Measurements from ENCODE around the gene ITPKB.
"Not testable (repeated sequence)": the region's sequence is repeated elsewhere in the genome, so short reads cannot be mapped to it uniquely, and the experiment has no call there.

Gene ITPKB

DNA sequence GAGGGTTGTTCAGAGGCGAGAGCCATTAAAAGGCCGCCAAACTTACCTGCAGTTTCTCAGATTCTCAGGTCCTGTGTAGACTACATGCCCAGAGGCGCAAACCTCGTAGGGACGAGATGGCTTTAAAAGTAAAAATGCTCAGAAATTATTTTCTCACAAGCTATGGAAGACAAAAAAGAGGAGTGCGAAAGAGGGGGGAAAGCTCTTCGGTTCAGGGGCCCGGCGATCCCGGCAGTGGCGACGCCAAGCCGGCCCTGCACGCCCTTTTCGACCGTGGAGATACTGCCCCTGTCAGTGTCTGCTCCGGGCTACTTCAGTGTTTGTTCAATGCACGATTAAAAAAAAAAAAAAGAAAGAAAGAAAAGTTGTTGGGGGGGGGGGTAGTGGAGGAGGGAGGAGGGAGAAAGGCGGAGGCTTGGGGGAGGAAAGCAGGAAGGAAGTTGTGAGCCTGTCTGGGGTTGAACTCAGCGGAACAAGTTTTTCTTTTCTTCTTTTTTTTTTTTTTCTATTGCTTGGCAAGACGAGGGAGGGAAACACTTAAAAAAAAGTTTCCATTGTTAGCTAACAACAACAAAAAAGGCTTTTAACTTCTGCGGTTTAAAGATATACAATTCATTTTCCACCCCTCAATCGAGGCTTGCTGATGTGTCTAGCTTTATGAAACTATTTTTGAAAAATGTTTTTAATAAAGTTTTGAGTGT, at the start of gene ITPKB:
ITPKB (minus strand) TSS at position 288 of the 701 bp plus-strand sequence. CDS start 1,824 bp downstream, outside the sequence.
- Mint-ChIP-seq H3K27ac (peak within 1 kb of the TSS; percentile 97), H3K9me3 (no peaks in the 10 kb centered on the region), H3K27me3 (no peaks in the 10 kb centered on the region), H3K4me1 (peaks cover 54% of the 10 kb centered on the region), H3K36me3 (peaks cover 3% of the 10 kb centered on the region), H3K4me3 (peak within 1 kb of the TSS; percentile 87)

DNA sequence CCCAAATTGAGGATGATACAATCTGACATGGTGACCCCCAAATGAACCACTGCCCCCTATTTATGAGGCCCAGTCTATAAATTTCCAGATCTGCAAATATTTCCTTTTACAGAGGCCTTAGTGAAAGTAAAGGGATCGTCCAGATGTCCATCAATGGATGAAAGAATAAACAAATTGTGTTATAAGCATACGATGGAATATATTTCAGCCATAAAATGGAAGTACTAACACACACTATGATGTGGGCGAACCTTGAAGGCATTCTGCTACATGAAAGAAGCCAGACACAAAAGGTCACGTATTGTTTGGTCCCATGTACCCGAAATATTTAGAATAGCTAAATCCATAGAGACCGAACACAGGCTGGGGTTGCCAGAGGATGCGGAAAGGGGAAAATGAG, 48.6 kb upstream of the ITPKB start:
- Mint-ChIP-seq H3K27me3 (no peaks in the 10 kb centered on the region), H3K4me1 (no peaks in the 10 kb centered on the region), H3K36me3 (no peaks in the 10 kb centered on the region), H3K4me3 (no peak overlapping the region), H3K9me3 (no peaks in the 10 kb centered on the region), H3K27ac (no peak overlapping the region)

DNA sequence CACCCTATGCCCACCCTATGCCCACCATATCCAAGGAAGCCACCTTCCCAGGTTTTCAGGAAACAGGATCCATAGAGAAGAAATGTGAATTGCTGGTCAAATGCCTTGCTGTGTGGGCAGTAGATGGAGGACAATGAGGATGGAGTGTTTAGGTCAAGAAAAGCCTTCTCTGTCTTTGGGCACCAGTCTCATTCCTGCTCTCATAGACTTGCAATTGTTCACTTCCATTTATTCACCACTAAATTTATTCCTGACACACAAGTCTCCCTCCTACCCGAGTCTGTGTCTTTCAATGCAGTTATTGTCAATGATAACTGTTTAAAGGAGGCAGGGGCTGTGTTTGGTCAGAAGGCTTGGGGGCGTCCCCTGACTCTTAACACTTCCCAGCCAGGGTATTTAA, 48.0 kb upstream of the ITPKB start:
- Mint-ChIP-seq H3K27ac (no peak overlapping the region), H3K9me3 (no peaks in the 10 kb centered on the region), H3K4me1 (no peaks in the 10 kb centered on the region), H3K36me3 (no peaks in the 10 kb centered on the region), H3K4me3 (no peak overlapping the region), H3K27me3 (no peaks in the 10 kb centered on the region)

DNA sequence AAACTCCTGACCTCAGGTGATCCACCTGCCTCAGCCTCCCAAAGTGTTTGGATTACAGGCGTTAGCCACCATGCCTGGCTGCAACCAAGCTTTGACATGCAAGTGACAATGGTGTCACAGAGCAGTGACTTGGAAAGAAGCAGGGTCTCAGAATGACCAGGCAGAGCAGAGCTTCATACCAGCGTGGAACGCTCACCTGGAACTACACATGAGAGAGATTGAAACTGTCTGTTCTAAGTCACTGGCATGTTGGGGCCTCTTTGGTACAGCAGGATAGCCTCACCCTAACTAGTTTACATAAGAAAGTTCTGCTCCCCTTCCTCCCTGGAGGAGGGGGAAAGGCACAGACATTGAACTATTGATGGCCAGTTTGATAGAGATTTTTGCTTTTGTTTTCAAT, 47.5 kb upstream of the ITPKB start:
- H3K4me3 Mint-ChIP-seq = no peak overlapping the region
- H3K27ac Mint-ChIP-seq = no peak overlapping the region
- no peaks in the 10 kb centered on the region for H3K4me1 Mint-ChIP-seq

DNA sequence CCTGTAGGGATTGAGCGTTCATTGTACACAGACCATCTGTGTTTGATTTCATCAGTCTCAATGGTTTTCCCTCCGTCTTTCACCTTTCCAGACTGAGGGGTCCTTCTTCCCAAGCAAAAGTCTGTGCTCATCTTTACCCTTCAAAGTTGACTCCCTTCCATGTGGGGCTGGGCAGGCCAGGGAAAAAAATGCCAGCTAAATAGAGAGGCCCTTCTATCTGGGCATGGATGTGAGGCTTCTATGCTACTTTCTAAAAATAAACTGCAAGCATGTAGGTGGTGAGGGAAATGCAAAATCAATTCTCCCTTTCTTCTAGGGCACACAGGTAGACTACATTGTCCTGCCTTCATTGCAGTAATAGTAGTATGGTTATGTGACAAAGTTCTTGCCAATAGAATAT, 46.7 kb upstream of the ITPKB start:
- H3K36me3 Mint-ChIP-seq = no peaks in the 10 kb centered on the region
- no peaks in the 10 kb centered on the region for H3K27me3 Mint-ChIP-seq
- no peak overlapping the region for H3K4me3 Mint-ChIP-seq
- no peaks in the 10 kb centered on the region for H3K9me3 Mint-ChIP-seq
- no peaks in the 10 kb centered on the region for H3K4me1 Mint-ChIP-seq
- no peak overlapping the region for H3K27ac Mint-ChIP-seq

More for the DNA sequence above, 47.5 kb upstream of the ITPKB start:
- Mint-ChIP-seq H3K9me3 (no peaks in the 10 kb centered on the region), H3K36me3 (no peaks in the 10 kb centered on the region), H3K27me3 (no peaks in the 10 kb centered on the region)

DNA sequence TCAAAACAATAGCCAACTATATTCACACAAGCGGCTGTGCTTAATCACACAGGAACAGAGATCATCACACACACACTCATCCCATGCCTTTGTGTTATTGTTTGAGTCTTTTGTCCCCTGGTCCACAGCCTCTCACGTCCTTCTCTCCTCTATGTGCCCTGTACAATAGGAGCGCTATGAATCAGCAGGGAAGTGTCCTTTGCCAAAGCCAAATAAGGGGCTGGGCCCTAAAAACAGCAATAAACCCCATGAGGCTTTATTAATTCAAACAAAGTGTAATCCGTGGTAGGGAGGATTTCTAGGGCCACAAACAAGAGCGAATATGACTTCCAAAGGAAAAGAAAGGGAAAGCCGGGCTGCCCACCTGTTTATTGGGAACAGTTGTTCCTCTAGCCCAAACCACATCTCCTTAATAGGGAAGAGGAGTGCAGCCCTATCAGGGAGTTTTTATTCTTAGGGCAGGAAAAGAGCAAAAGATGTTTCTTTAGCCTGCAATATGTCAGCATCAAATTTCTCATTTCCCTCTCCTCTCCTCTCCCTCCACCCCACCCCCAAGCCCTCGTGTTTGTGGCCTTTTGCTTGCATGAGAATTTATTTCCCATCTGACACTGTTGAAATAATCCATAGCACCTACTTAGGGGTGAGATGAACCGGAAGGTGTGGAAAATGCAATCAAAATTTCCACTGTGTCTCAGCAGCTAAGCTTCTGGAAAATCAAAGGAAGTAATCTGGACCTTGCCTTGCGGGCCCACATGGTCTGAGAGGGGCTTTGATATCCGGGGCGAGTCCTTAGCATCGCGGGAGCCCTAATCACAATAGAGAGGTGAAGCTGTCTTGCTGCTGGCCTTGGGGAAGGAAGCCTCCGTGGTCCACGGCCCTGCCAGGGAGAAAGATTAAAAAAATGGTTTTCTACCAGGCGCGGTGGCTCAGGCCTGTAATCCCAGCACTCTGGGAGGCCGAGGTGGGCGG, 45.3 kb upstream of the ITPKB start:
- H3K27me3 Mint-ChIP-seq = no peaks in the 10 kb centered on the region
- peak overlapping the region; percentile 9 for H3K27ac Mint-ChIP-seq
- H3K36me3 Mint-ChIP-seq = no peaks in the 10 kb centered on the region
- H3K9me3 Mint-ChIP-seq = no peaks in the 10 kb centered on the region
- H3K4me3 Mint-ChIP-seq = no peak overlapping the region
- H3K4me1 Mint-ChIP-seq = no peaks in the 10 kb centered on the region

DNA sequence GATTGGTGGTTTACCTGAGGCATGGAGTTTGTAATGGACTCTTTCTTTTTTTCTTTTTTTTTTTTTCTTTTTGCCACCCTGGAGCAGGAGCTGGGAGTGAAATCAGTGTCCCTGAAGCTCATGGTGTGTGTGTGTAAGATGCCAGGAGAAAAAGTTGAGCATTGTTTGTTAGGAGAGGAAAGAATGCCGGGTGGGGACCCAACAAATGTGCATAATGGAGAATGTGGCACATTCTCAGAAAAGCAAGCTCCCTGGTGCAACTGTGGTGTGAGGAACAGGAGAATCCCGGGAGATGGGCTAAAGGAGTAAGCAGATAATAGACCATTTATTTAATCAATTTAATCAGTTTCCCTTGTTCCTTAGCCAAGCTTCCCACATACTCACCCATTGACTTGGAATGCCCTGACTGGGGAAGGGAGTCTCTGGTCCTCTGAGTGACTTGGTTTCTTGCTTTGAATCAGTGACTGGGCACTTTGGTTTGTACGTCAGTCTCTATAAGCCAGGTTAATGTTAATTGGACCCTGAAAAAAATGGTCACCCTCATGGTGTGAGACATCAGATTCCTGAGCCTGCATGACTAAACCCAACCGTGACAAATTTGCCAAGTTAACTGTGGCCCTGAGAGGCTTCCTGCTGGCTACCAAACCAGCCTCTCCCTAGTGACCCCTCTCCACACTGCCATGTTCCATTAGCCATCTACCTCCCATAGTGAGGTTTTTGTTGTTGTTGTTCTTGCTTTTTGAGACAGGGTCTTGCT, 43.9 kb upstream of the ITPKB start:
- no peaks in the 10 kb centered on the region for H3K4me1 Mint-ChIP-seq
- H3K9me3 Mint-ChIP-seq = no peaks in the 10 kb centered on the region
- no peaks in the 10 kb centered on the region for H3K36me3 Mint-ChIP-seq
- no peak overlapping the region for H3K27ac Mint-ChIP-seq
- H3K4me3 Mint-ChIP-seq = no peak overlapping the region
- no peaks in the 10 kb centered on the region for H3K27me3 Mint-ChIP-seq

DNA sequence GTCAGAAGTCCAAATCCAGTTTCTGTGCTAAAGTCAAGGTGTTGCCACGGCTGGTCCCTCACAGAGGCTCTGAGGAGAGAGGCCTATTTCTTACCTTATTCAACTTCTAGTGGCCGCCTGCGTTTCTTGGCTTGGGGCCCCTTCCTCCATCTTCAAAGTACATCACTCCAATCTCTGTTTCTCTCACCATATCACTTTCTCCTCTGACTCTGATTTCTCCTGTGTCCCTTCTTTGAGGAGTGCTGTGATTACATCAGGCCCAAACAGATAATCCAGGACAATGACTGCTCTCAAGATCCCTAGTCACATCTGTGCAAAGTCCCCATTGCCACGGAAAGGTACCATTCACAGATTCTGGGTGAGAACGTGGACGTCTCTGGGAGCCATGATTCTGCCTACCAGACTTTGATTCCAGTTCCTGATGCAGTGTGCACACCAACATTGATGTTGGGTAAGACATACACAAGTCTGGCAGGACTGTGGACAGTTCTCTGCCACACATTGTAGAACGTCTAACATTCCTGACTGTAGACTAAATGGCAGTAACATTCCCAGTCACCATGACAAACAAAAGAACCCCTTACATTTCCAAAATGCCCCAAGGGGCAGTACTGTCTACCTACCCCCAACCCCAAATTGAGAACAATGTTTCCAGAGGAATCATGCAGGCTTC, 43.0 kb upstream of the ITPKB start:
- no peaks in the 10 kb centered on the region for H3K4me1 Mint-ChIP-seq
- H3K9me3 Mint-ChIP-seq = no peaks in the 10 kb centered on the region
- no peaks in the 10 kb centered on the region for H3K27me3 Mint-ChIP-seq
- H3K4me3 Mint-ChIP-seq = no peak overlapping the region
- no peaks in the 10 kb centered on the region for H3K36me3 Mint-ChIP-seq
- H3K27ac Mint-ChIP-seq = no peak overlapping the region

DNA sequence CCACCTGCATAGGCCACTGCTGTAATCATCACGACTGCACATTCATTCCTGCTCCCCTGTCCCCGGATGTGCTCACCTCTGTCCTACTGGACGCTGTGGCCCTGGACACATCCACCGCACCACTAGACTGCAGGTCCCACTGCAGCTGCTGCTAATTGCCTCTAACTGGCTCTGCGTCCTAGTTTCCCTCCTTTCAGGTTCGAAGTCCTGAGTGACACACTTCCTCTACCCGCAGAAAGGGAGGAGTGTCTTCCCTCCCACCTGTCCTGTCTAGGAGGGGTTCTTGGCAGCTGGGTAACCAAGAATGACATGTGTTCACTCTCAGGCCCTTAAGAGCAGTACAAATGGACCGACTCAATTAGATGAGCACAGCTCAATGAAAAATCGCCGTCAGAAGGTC, 40.5 kb upstream of the ITPKB start:
- Mint-ChIP-seq H3K4me3 (no peak overlapping the region), H3K27me3 (no peaks in the 10 kb centered on the region), H3K4me1 (no peaks in the 10 kb centered on the region), H3K36me3 (no peaks in the 10 kb centered on the region), H3K27ac (peak overlapping the region; percentile 14), H3K9me3 (no peaks in the 10 kb centered on the region)

DNA sequence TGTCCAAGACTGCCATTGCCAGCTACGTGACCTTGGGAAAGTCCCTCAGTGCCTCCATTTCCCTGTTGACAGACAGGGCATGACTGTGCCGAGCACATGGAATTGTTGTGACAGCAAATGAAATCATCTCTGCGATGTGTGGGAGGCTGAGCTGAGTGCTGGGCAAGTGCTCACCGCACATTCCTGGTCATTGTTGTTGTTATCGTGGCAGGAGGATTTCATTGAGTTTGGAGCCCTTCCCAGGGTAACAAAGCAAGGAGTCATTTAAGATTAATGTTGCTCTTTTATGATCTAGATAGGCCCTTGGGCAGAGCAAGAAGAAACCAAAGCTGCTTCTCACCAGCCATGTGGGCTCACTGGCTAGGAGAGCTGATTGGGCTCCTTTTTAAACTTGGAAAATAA, 39.6 kb upstream of the ITPKB start:
- no peaks in the 10 kb centered on the region for H3K36me3 Mint-ChIP-seq
- no peaks in the 10 kb centered on the region for H3K9me3 Mint-ChIP-seq
- H3K27ac Mint-ChIP-seq = no peak overlapping the region
- no peak overlapping the region for H3K4me3 Mint-ChIP-seq
- no peaks in the 10 kb centered on the region for H3K4me1 Mint-ChIP-seq
- no peaks in the 10 kb centered on the region for H3K27me3 Mint-ChIP-seq

DNA sequence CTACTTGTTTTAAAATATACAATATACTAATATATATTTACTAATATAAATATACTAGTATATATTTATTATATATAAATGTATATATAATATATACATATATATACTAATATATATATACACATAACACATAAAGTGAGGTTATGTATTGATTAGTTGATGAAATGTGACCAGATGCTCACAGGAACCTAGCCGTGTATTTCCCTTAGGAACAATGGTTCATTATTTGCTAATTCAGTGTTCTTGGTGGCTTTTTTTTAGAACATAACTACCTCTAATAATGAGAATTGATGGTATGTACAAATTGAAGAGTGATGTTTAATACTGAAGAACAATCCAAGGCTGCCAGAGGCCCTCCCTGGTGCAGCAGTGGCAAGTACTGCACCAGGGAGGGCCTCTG, 37.9 kb upstream of the ITPKB start:
- H3K36me3 Mint-ChIP-seq = no peaks in the 10 kb centered on the region
- H3K4me1 Mint-ChIP-seq = peaks cover 3% of the 10 kb centered on the region
- no peaks in the 10 kb centered on the region for H3K27me3 Mint-ChIP-seq
- no peak overlapping the region for H3K27ac Mint-ChIP-seq
- H3K9me3 Mint-ChIP-seq = no peaks in the 10 kb centered on the region
- H3K4me3 Mint-ChIP-seq = no peak overlapping the region

DNA sequence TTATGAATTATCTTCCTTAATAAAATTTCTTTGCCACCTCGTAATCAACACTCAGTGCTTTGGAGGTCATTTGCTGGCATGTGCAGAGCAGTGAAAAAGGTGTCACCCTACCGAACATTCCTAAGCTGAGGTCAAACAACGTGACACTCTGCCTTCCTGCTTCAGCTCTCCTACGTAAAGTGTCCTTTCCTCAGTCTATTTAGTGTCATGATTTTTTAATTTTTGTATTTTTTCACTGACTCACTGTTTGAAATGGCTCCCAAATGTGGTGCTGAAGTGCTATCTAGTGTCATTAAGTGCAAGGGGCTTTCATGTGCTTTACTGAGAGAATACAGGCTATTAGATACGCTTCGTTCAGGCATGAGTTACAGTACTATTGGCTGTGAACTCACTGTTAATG, 37.0 kb upstream of the ITPKB start:
- Mint-ChIP-seq H3K9me3 (no peaks in the 10 kb centered on the region), H3K27me3 (no peaks in the 10 kb centered on the region), H3K27ac (no peak overlapping the region), H3K4me3 (no peak overlapping the region), H3K4me1 (peaks cover 3% of the 10 kb centered on the region), H3K36me3 (no peaks in the 10 kb centered on the region)

DNA sequence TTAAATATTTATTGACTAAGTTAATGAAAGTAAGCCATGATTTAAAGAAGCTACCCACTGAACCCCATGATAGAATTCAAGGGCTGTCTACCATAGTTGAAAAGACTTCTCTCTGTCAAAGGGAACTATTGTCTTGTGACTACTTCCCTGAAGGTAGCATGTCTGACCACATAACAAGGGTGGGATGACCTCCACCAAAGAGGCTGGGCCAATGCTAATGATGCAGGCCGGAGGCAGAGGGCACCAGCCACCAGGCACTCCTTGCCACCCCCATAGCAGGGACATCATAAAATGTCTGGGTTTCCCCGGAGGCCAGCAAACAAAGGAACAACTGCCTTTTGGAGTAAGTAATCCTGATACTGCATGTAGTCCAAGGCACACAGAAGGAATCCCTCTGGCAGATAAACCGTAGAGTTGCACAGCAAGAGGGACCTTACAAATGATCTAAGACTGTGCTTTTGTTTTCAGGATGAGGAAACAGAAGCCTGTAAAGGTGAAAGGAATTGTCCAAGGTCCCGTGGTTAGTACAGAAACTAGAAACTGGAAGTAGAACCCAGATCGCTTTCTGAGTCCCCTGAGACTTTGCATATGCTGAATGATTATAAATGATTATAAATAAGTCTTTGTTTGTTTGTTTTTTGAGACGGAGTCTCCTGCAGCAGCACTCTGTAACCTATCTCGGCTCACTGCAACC, 33.5 kb upstream of the ITPKB start:
- Mint-ChIP-seq H3K27me3 (no peaks in the 10 kb centered on the region), H3K27ac (no peak overlapping the region), H3K4me3 (no peak overlapping the region), H3K4me1 (peaks cover 3% of the 10 kb centered on the region), H3K9me3 (no peaks in the 10 kb centered on the region), H3K36me3 (no peaks in the 10 kb centered on the region)

DNA sequence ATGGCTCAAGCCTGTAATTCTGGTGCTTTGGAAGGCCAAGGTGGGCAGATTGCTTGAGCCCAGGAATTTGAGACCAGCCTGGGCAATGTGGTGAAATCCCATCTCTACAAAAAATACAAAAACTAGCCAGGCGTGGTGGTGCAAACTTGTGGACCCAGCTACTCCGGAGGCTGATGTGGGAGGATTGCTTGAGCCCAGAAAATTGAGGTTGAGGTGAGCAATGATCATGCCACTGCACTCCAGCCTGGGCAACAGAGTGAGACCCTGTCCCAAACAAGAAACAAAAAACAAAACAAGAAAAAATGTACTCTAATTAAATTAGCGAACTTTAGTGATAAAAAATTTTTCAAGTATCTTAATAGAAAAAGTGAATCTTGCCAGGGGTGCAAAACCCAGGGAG, 28.1 kb upstream of the ITPKB start:
- peaks cover 29% of the 10 kb centered on the region for H3K4me1 Mint-ChIP-seq
- not testable (repeated sequence) for H3K27me3 Mint-ChIP-seq, H3K9me3 Mint-ChIP-seq, H3K27ac Mint-ChIP-seq, H3K4me3 Mint-ChIP-seq, H3K36me3 Mint-ChIP-seq

DNA sequence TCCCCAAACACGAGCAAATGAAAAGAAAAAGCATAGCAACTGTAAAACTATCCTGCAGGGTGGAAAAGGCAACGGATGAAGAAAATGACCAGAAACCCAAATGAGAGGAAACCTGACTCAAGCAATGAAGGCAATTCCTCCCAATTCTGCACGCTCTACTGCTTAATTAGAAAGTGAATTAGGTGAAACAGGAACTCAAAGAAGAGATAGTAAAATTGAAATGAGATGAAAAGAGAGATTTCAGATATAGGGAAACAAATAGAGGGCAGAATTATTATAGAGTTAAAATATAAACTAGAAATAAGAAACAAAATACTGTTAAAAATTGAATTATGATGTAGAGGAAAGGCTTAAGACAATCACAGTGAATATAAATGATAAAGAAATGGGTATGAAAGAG, 27.5 kb upstream of the ITPKB start:
- no peaks in the 10 kb centered on the region for H3K36me3 Mint-ChIP-seq
- no peak overlapping the region for H3K4me3 Mint-ChIP-seq
- H3K27ac Mint-ChIP-seq = no peak overlapping the region
- peaks cover 30% of the 10 kb centered on the region for H3K4me1 Mint-ChIP-seq
- H3K27me3 Mint-ChIP-seq = no peaks in the 10 kb centered on the region
- no peaks in the 10 kb centered on the region for H3K9me3 Mint-ChIP-seq
